H1 (cell line): ENCODE measurements around the gene GRID1. TPM values are rescaled to one million over a fixed set of nuclear protein-coding genes. Genes with fewer than 3 reads are reported as not detected.

ENCODE experiments used
- CTCF ChIA-PET: fragments of 300-600 bp; sonication (Branson Sonifier 250); formaldehyde crosslinking; loops from one replicate; lab custom pipeline; 2021; ENCODE audit not compliant: partially characterized antibody; lab: Charles Lee
- POLR2A ChIA-PET: fragments of 300-600 bp; sonication (Branson Sonifier 250); formaldehyde crosslinking; loops from one replicate; lab custom pipeline; 2021; ENCODE audit warnings: inconsistent platforms; ENCODE audit not compliant: partially characterized antibody; lab: Charles Lee
- DNase-seq, 2 experiments: peaks; one replicate each; pipeline versions ENCODE4 v3.0.0 to v3.0.0-alpha.2; 2010 to 2022; ENCODE audit warnings: low spot score in 2 of 2, low read depth in 1 of 2, mixed read lengths in 1 of 2
- FAIRE-seq: peaks from 2 replicates; lab custom pipeline; 2011; peaks lifted over from hg19 to GRCh38; lab: Jason Lieb, UNC
- H2AFZ ChIP-seq: 2 replicates; pipeline ENCODE4 v1.8.1; 2012; ENCODE audit warnings: low read length, inconsistent platforms
- H2AK5ac ChIP-seq: 2 replicates; pipeline ENCODE4 v1.6.1; 2013; ENCODE audit warnings: low read depth, low read length
- H2BK120ac ChIP-seq: replicated peaks from 2 replicates; pipeline ENCODE3; 2013; ENCODE audit warnings: low read depth, low read length, inconsistent platforms
- H2BK12ac ChIP-seq: 2 replicates; pipeline ENCODE4 v1.6.1; 2013; ENCODE audit warnings: low read depth, low read length
- H2BK15ac ChIP-seq: 2 replicates; pipeline ENCODE4 v1.6.1; 2013; ENCODE audit warnings: low read length
- H2BK20ac ChIP-seq: 2 replicates; pipeline ENCODE4 v1.6.1; 2013; ENCODE audit warnings: low read length
- H2BK5ac ChIP-seq: 2 replicates; pipeline ENCODE4 v1.6.1; 2013; ENCODE audit warnings: low read depth, low read length
- H3K14ac ChIP-seq: 2 replicates; pipeline ENCODE4 v1.6.1; 2013; ENCODE audit warnings: inconsistent platforms; ENCODE audit not compliant: insufficient read length
- H3K18ac ChIP-seq: 2 replicates; pipeline ENCODE4 v1.6.1; 2013; ENCODE audit warnings: low read length; ENCODE audit errors: extremely low read depth
- H3K23ac ChIP-seq: 2 replicates; pipeline ENCODE4 v1.6.1; 2013; ENCODE audit warnings: inconsistent platforms; ENCODE audit not compliant: insufficient read length
- H3K23me2 ChIP-seq: 2 replicates; pipeline ENCODE4 v1.6.1; 2013; ENCODE audit warnings: low read depth, low read length
- H3K27ac ChIP-seq: 2 replicates; pipeline ENCODE4 v1.6.1; 2011; ENCODE audit warnings: low read depth, low read length, inconsistent platforms
- H3K27me3 ChIP-seq, 4 experiments: replicated peaks in 1 of 4; 1 replicate in 1 of 4; 2 replicates in 3 of 4; pipeline versions ENCODE4 v1.6.1 to v1.8.1; 2011 to 2013; ENCODE audit warnings: low read length in 3 of 4, mild to moderate bottlenecking in 3 of 4, inconsistent platforms in 2 of 4, mixed read lengths in 2 of 4, moderate library complexity in 1 of 4; ENCODE audit not compliant: control insufficient read depth in 3 of 4, insufficient read depth in 3 of 4; ENCODE audit errors: extremely low read depth in 1 of 4
- H3K36me3 ChIP-seq, 4 experiments: 2 replicates each; pipeline versions ENCODE4 v1.6.1 to v1.8.1; 2011 to 2013; ENCODE audit warnings: mild to moderate bottlenecking in 4 of 4, low read length in 3 of 4, moderate library complexity in 2 of 4, control low read depth in 1 of 4, inconsistent platforms in 1 of 4; ENCODE audit not compliant: insufficient read depth in 4 of 4, control insufficient read depth in 2 of 4
- H3K4ac ChIP-seq: replicated peaks from 2 replicates; pipeline ENCODE3; 2013; ENCODE audit warnings: low read length, low read depth, mixed read lengths, inconsistent platforms; ENCODE audit not compliant: insufficient read length
- H3K4me1 ChIP-seq, 4 experiments: replicated peaks in 1 of 4; 1 replicate in 1 of 4; 2 replicates in 3 of 4; pipeline versions ENCODE4 v1.6.1 to v1.8.1; 2011 to 2013; ENCODE audit warnings: low read length in 3 of 4, inconsistent platforms in 2 of 4, mixed read lengths in 1 of 4; ENCODE audit not compliant: insufficient read depth in 4 of 4, control insufficient read depth in 3 of 4
- H3K4me2 ChIP-seq, 2 experiments: 2 replicates each; pipeline versions ENCODE4 v1.6.1 to v1.8.1; 2011 to 2013; ENCODE audit warnings: low read depth in 2 of 2, low read length in 2 of 2, control low read depth in 1 of 2, inconsistent platforms in 1 of 2, mild to moderate bottlenecking in 1 of 2; ENCODE audit not compliant: insufficient read depth in 1 of 2
- H3K4me3 ChIP-seq, 4 experiments: fragments of 200-600, 300-600 bp in 1 of 4; sonication (generic), shearing (Covaris generic), sonication (Bioruptor Twin) in 1 of 4; 2 replicates each; pipeline versions ENCODE4 v1.5.1 to v1.8.1; 2011 to 2016; ENCODE audit warnings: low read length in 4 of 4, low read depth in 3 of 4, control low read depth in 2 of 4, inconsistent platforms in 2 of 4, mild to moderate bottlenecking in 2 of 4, mixed read lengths in 1 of 4, moderate library complexity in 1 of 4; ENCODE audit not compliant: insufficient read depth in 2 of 4; ENCODE audit errors: extremely low read depth in 1 of 4
- H3K56ac ChIP-seq: replicated peaks from 2 replicates; pipeline ENCODE3; 2013; ENCODE audit warnings: low read depth, mild to moderate bottlenecking, mixed read lengths, low read length, inconsistent platforms; ENCODE audit not compliant: insufficient read length
- H3K79me1 ChIP-seq: 2 replicates; pipeline ENCODE4 v1.6.1; 2013; ENCODE audit warnings: low read depth, low read length, control low read depth
- H3K79me2 ChIP-seq, 2 experiments: 2 replicates each; pipeline versions ENCODE4 v1.6.1 to v1.8.1; 2012 to 2013; ENCODE audit warnings: low read length in 2 of 2, mild to moderate bottlenecking in 2 of 2, inconsistent platforms in 1 of 2; ENCODE audit not compliant: insufficient read depth in 2 of 2, control insufficient read depth in 1 of 2
- H3K9ac ChIP-seq, 4 experiments: replicated peaks in 1 of 4; 1 replicate in 1 of 4; 2 replicates in 3 of 4; pipeline versions ENCODE4 v1.6.1 to v1.8.1; 2011 to 2013; ENCODE audit warnings: low read depth in 3 of 4, low read length in 3 of 4, control low read depth in 2 of 4, mild to moderate bottlenecking in 2 of 4, moderate library complexity in 2 of 4, inconsistent platforms in 1 of 4; ENCODE audit errors: extremely low read depth in 1 of 4
- H3K9me3 ChIP-seq, 2 experiments: 2 replicates each; pipeline versions ENCODE4 v1.6.1 to v1.8.1; 2012 to 2013; ENCODE audit warnings: mild to moderate bottlenecking in 2 of 2, moderate library complexity in 2 of 2, control low read depth in 1 of 2, inconsistent platforms in 1 of 2, low read depth in 1 of 2, low read length in 1 of 2, mixed read lengths in 1 of 2; ENCODE audit not compliant: insufficient read depth in 2 of 2
- H4K20me1 ChIP-seq, 2 experiments: replicated peaks in 1 of 2; 2 replicates each; pipeline versions ENCODE3 to v1.8.1; 2011 to 2013; ENCODE audit warnings: inconsistent platforms in 2 of 2, low read length in 2 of 2, mild to moderate bottlenecking in 1 of 2; ENCODE audit not compliant: insufficient read depth in 2 of 2, control insufficient read depth in 1 of 2
- H4K5ac ChIP-seq: 2 replicates; pipeline ENCODE4 v1.6.1; 2013; ENCODE audit warnings: low read length, low read depth, mixed read lengths, inconsistent platforms; ENCODE audit not compliant: insufficient read length
- H4K8ac ChIP-seq: 2 replicates; pipeline ENCODE4 v1.8.0; 2013; ENCODE audit warnings: mild to moderate bottlenecking, moderate library complexity, low read length, inconsistent platforms; ENCODE audit not compliant: insufficient read depth; ENCODE audit errors: extremely low read depth
- H4K91ac ChIP-seq: replicated peaks from 2 replicates; pipeline ENCODE3; 2013; ENCODE audit warnings: low read length, mixed read lengths, inconsistent platforms; ENCODE audit not compliant: insufficient read length
- CBX5 ChIP-seq: fragments of 300-800, 300-1000 bp; sonication (generic); IDR thresholded peaks from 2 replicates; pipeline ENCODE4 v1.7.1; 2016; ENCODE audit warnings: antibody characterized with exemption, low read length, low read depth
- CBX8 ChIP-seq: fragments of 300-800, 300-1000 bp; sonication (generic); IDR thresholded peaks from 2 replicates; pipeline ENCODE4 v1.7.1; 2016; ENCODE audit warnings: low read depth, low read length, borderline replicate concordance
- HDAC2 ChIP-seq, 2 experiments: fragments of 300-600 bp in 1 of 2; sonication (generic) in 1 of 2; IDR thresholded peaks; 2 replicates each; pipeline ENCODE4 v1.6.1; 2011 to 2012; ENCODE audit warnings: low read depth in 2 of 2, low read length in 2 of 2, mild to moderate bottlenecking in 2 of 2, moderate library complexity in 2 of 2, borderline replicate concordance in 1 of 2, inconsistent platforms in 1 of 2
- JUN ChIP-seq: IDR thresholded peaks from 2 replicates; pipeline ENCODE4 v1.6.1; 2011; ENCODE audit warnings: low read depth, mild to moderate bottlenecking, improper control_type of control experiment, low read length
- MAFK ChIP-seq: IDR thresholded peaks from 2 replicates; pipeline ENCODE4 v1.6.1; 2012; ENCODE audit warnings: low read depth, mild to moderate bottlenecking, improper control_type of control experiment, low read length
- NRF1 ChIP-seq: IDR thresholded peaks from 2 replicates; pipeline ENCODE4 v1.6.1; 2011; ENCODE audit warnings: mild to moderate bottlenecking, low read depth, low read length, improper control_type of control experiment
- SAP30 ChIP-seq: fragments of 300-600 bp; sonication (generic); IDR thresholded peaks from 2 replicates; pipeline ENCODE4 v1.7.1; 2012; ENCODE audit warnings: low read length, moderate library complexity, mild to moderate bottlenecking, inconsistent platforms; ENCODE audit not compliant: insufficient read depth, insufficient replicate concordance
- SRF ChIP-seq: IDR thresholded peaks from 2 replicates; pipeline ENCODE4 v1.6.1; 2011; ENCODE audit warnings: mild to moderate bottlenecking, low read depth, low read length, moderate library complexity
- TAF1 ChIP-seq: IDR thresholded peaks from 2 replicates; pipeline ENCODE4 v1.6.1; 2011; ENCODE audit warnings: mild to moderate bottlenecking, low read depth, low read length
- WGBS, 2 experiments: shearing (Covaris generic) in 1 of 2; methylation state at CpG; one replicate each; pipeline versions ENCODE4 v1.1.6 to v1.1.7; 2013 to 2015; ENCODE audit warnings: low lambda C conversion rate in 2 of 2, mixed read lengths in 2 of 2, inconsistent platforms in 1 of 2, low coverage in 1 of 2, missing lambda C conversion rate in 1 of 2; ENCODE audit not compliant: insufficient replicate concordance in 2 of 2, insufficient coverage in 1 of 2, insufficient read length in 1 of 2; ENCODE audit errors: extremely low coverage in 1 of 2, missing lambda C conversion rate in 1 of 2; 5-methylcytosine and 5-hydroxymethylcytosine counted together
- polyA plus RNA-seq, 7 experiments: library from polyadenylated mRNA; depleted of rRNA in 3 of 7; stranded (reverse) in 5 of 7; unstranded in 2 of 7; fragments of >200 nt in 5 of 7; fragments of 200-250 nt in 2 of 7; gene quantifications; 1 replicate in 5 of 7; 2 replicates in 1 of 7; 4 replicates in 1 of 7; pipeline versions ENCODE4 v1.2.1 to v1.2.3, GENCODE V29; 2011 to 2013; ENCODE audit warnings: missing spikeins in 2 of 7, mixed read lengths in 2 of 7
- total RNA-seq: library from RNA; stranded (reverse); fragmentation: NEBNext Ultra II Directional; extraction: Animal tissue kit (Norgen Biotek cat#: 25700); gene quantifications from 2 replicates; pipeline ENCODE4 v1.2.1, GENCODE V29; 2021
- TF ChIP-seq, protein P1 (sequence below), 3 experiments: IDR thresholded peaks; 1 replicate in 2 of 3; 2 replicates in 1 of 3; pipeline versions ENCODE4 v1.5.1 to v1.6.1; 2011; ENCODE audit warnings: low read length in 3 of 3, mild to moderate bottlenecking in 3 of 3, inconsistent platforms in 2 of 3, low read depth in 1 of 3, moderate library complexity in 1 of 3; ENCODE audit not compliant: insufficient read depth in 1 of 3; ENCODE audit errors: control extremely low read depth in 1 of 3
- TF ChIP-seq, protein P2 (sequence below): IDR thresholded peaks from 2 replicates; pipeline ENCODE4 v1.6.1; 2011; ENCODE audit warnings: low read depth, mild to moderate bottlenecking, low read length; ENCODE audit not compliant: insufficient read depth

The GRID1 gene
- total and polyA plus RNA-seq, 2 of the 8 experiments (the other 6 are each of a cell fraction or from before 2014, with no cell fraction given), result 0.22 to 0.30 TPM

DNA sequence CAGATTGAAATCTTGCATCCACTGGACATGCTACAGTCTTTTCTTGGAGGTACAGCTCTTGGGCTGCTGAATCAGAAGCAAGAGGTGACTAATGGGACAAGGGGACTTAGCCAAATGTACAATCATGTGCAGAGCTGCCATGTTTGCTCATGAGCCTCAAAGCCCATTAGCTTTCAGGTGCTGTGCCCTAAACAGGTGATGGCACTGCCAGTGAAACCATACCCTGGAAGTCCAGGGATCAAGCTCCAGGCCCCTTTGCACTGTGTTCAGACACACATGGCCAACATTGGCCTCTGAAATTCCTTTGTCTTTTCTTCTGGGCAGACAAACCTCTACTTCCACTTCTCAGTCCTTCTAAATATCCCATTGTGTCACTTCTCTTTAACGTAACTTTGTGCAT, 328.2 kb downstream of the GRID1 start:
- no peaks in the 10 kb centered on the region for H3K79me2 ChIP-seq
- H3K14ac ChIP-seq, result no peak overlapping the region
- H3K9me3 ChIP-seq, result peaks cover 4% of the 10 kb centered on the region in 2 experiments; a peak in 1 of 4 replicates
- H3K18ac ChIP-seq, result no peak overlapping the region
- H2BK5ac ChIP-seq, result no peak overlapping the region
- H4K91ac ChIP-seq, result no peak overlapping the region
- 100% methylated on average over 1 of the region's 1 CpG; no CpG with 5 or more reads in 1 of the 2 experiments for WGBS, 2 experiments
- H2BK120ac ChIP-seq, result no peak overlapping the region
- no peak overlapping the region for H3K27ac ChIP-seq
- ChIA-PET CTCF (interaction anchor here (1.4 to 1.7 kb wide), 2 partner anchors 9 to 12 kb away, joined by 3 to 4 read pairs; no protein-coding TSS in a partner anchor), POLR2A (no interaction called here)
- H3K9ac ChIP-seq, result no peak overlapping the region
- H3K27me3 ChIP-seq, result no peaks in the 10 kb centered on the region
- H4K20me1 ChIP-seq, result no peaks in the 10 kb centered on the region
- H3K4me1 ChIP-seq, result no peaks in the 10 kb centered on the region
- no peak overlapping the region for H2AK5ac ChIP-seq
- H3K56ac ChIP-seq, result no peak overlapping the region
- H3K4me2 ChIP-seq, result no peak overlapping the region
- H3K79me1 ChIP-seq, result no peaks in the 10 kb centered on the region
- no peaks in the 10 kb centered on the region for H3K36me3 ChIP-seq
- H3K23ac ChIP-seq, result no peak overlapping the region
- no peak overlapping the region for H2BK20ac ChIP-seq
- H2BK15ac ChIP-seq, result no peak overlapping the region
- no peak overlapping the region for H2AFZ ChIP-seq
- H3K4me3 ChIP-seq, result no peak overlapping the region
- H4K5ac ChIP-seq, result no peak overlapping the region
- peaks cover 3% of the 10 kb centered on the region; the same call in 1 of the 2 replicates for H3K23me2 ChIP-seq
- no peak overlapping the region for H4K8ac ChIP-seq
- DNase-seq, result no peak
- FAIRE-seq, result no peak
- no peak overlapping the region for H3K4ac ChIP-seq
- no peak overlapping the region for H2BK12ac ChIP-seq
- TF ChIP-seq HDAC2 (IDR thresholded peaks at IDR 0.05; ENCODE audit: borderline replicate concordance in 1 of 2, low read depth in 2 of 2, low read length in 2 of 2) (no peak), CBX5 (no peak), CBX8 (no peak), SRF (no peak), NRF1 (no peak), TAF1 (no peak), SAP30 (no peak), JUN (no peak), MAFK (no peak)
- TF ChIP-seq, protein P1, sequence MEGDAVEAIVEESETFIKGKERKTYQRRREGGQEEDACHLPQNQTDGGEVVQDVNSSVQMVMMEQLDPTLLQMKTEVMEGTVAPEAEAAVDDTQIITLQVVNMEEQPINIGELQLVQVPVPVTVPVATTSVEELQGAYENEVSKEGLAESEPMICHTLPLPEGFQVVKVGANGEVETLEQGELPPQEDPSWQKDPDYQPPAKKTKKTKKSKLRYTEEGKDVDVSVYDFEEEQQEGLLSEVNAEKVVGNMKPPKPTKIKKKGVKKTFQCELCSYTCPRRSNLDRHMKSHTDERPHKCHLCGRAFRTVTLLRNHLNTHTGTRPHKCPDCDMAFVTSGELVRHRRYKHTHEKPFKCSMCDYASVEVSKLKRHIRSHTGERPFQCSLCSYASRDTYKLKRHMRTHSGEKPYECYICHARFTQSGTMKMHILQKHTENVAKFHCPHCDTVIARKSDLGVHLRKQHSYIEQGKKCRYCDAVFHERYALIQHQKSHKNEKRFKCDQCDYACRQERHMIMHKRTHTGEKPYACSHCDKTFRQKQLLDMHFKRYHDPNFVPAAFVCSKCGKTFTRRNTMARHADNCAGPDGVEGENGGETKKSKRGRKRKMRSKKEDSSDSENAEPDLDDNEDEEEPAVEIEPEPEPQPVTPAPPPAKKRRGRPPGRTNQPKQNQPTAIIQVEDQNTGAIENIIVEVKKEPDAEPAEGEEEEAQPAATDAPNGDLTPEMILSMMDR (IDR thresholded peaks at IDR 0.05; ENCODE audit: control extremely low read depth in 1 of 3, insufficient read depth in 1 of 3, low read depth in 1 of 3, low read length in 3 of 3), result no peak
- TF ChIP-seq, protein P2, sequence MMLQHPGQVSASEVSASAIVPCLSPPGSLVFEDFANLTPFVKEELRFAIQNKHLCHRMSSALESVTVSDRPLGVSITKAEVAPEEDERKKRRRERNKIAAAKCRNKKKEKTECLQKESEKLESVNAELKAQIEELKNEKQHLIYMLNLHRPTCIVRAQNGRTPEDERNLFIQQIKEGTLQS, result no peak
